HepG2 (cell line): ENCODE results near the gene TOP1. TPM values are rescaled to one million over a fixed set of nuclear protein-coding genes. Genes with fewer than 3 reads are reported as not detected.

Source experiments
- ATAC-seq: fragments of 200-7000 bp; cut with Tn5 transposase; 3 replicates; pipeline ENCODE4 v1.9.1; 2020; ENCODE audit warnings: mild to moderate bottlenecking, moderate library complexity
- BruUV-seq: library from RNA; stranded (reverse); fragments of 400-500 nt; replicated peaks from 2 replicates; lab custom pipeline; 2021; lab: Mats Ljungman, UMichigan
- CTCF ChIA-PET: fragments of 300-600 bp; formaldehyde crosslinking; extraction: SDS; loops from one replicate; lab custom pipeline; 2021; ENCODE audit warnings: low total read pairs, inconsistent platforms, low intra/inter-chr PET ratio; lab: Yijun Ruan, JAX
- POLR2A ChIA-PET: fragments of 350-600 bp; sonication (Branson Sonifier 250); formaldehyde crosslinking; loops from one replicate; lab custom pipeline; 2020; ENCODE audit warnings: antibody characterized with exemption, inconsistent platforms; lab: Yijun Ruan, JAX
- DNase-seq: peaks from one replicate; pipeline ENCODE4 v3.0.0-alpha.2; 2015; ENCODE audit warnings: low spot score
- FAIRE-seq: peaks from 3 replicates; lab custom pipeline; 2011; peaks lifted over from hg19 to GRCh38; lab: Jason Lieb, UNC
- H2AFZ ChIP-seq: one replicate; pipeline ENCODE4 v1.6.1; 2011; ENCODE audit warnings: low read length, inconsistent platforms
- H3K27ac ChIP-seq: fragments of 300-600 bp; 3 replicates; pipeline ENCODE4 v1.8.0; 2011; ENCODE audit warnings: mixed run types, mild to moderate bottlenecking, mixed read lengths, low read length, inconsistent platforms; ENCODE audit not compliant: insufficient read depth; ENCODE audit errors: extremely low read length
- H3K27me3 ChIP-seq, 2 experiments: fragments of 200-600 bp in 1 of 2; 2 replicates in 1 of 2; 3 replicates in 1 of 2; pipeline versions ENCODE4 v1.6.0 to v1.8.0; 2011; ENCODE audit warnings: low read length in 2 of 2, mild to moderate bottlenecking in 2 of 2, moderate library complexity in 2 of 2, inconsistent platforms in 1 of 2; ENCODE audit not compliant: insufficient read depth in 2 of 2, control insufficient read depth in 1 of 2
- H3K36me3 ChIP-seq, 2 experiments: fragments of 200-600 bp in 1 of 2; replicated peaks in 1 of 2; 2 replicates in 1 of 2; 3 replicates in 1 of 2; pipeline versions ENCODE4 v1.5.1 to v1.8.0; 2011; ENCODE audit warnings: low read length in 2 of 2, inconsistent platforms in 1 of 2; ENCODE audit not compliant: insufficient read depth in 2 of 2, control insufficient read depth in 1 of 2
- H3K4me1 ChIP-seq: 2 replicates; pipeline ENCODE4 v1.5.1; 2012; ENCODE audit warnings: low read length, inconsistent platforms; ENCODE audit not compliant: insufficient read depth
- H3K4me2 ChIP-seq: 2 replicates; pipeline ENCODE4 v1.6.0; 2011; ENCODE audit warnings: low read depth, low read length, inconsistent platforms
- H3K4me3 ChIP-seq, 3 experiments: fragments of 200-600 bp in 1 of 3; sonication (generic), shearing (Covaris generic) in 1 of 3; replicated peaks in 1 of 3; 2 replicates each; pipeline ENCODE4 v1.5.1; 2011 to 2016; ENCODE audit warnings: low read length in 3 of 3, inconsistent platforms in 2 of 3, low read depth in 2 of 3, mild to moderate bottlenecking in 2 of 3, control low read depth in 1 of 3, mixed read lengths in 1 of 3; ENCODE audit not compliant: insufficient read depth in 1 of 3
- H3K79me2 ChIP-seq: one replicate; pipeline ENCODE4 v1.6.1; 2011; ENCODE audit warnings: low read length, inconsistent platforms; ENCODE audit not compliant: insufficient read depth
- H3K9ac ChIP-seq: 2 replicates; pipeline ENCODE4 v1.6.0; 2011; ENCODE audit warnings: mild to moderate bottlenecking, low read depth, low read length, inconsistent platforms; ENCODE audit not compliant: insufficient read depth
- H3K9me3 ChIP-seq: 2 replicates; pipeline ENCODE4 v1.5.1; 2012; ENCODE audit warnings: mild to moderate bottlenecking, low read length
- H4K20me1 ChIP-seq: 2 replicates; pipeline ENCODE4 v1.6.0; 2011; ENCODE audit warnings: inconsistent platforms, mild to moderate bottlenecking, low read length, moderate library complexity; ENCODE audit not compliant: insufficient read depth
- DMAP1 ChIP-seq: IDR thresholded peaks from 2 replicates; pipeline ENCODE4 v1.6.1; 2016
- GATAD2A ChIP-seq: IDR thresholded peaks from 2 replicates; pipeline ENCODE4 v1.6.1; 2016
- MIXL1 ChIP-seq: IDR thresholded peaks from 2 replicates; pipeline ENCODE4 v1.6.1; 2016
- RBM22 ChIP-seq: fragments of 200-400 bp; formaldehyde crosslinking; optimal IDR thresholded peaks from 2 replicates; pipeline ENCODE3; 2017; ENCODE audit warnings: mild to moderate bottlenecking, low read length, moderate library complexity
- SP5 ChIP-seq: IDR thresholded peaks from 2 replicates; pipeline ENCODE4 v1.6.1; 2016; ENCODE audit warnings: low read depth, borderline replicate concordance
- TARDBP ChIP-seq: sonication (generic); formaldehyde crosslinking; IDR thresholded peaks from 2 replicates; pipeline ENCODE4 v1.8.0; 2022; ENCODE audit warnings: mild to moderate bottlenecking, missing genetic modification reagents
- U2AF1 ChIP-seq: fragments of 200-400 bp; formaldehyde crosslinking; optimal IDR thresholded peaks from 2 replicates; pipeline ENCODE3; 2017; ENCODE audit warnings: mild to moderate bottlenecking, low read depth, low read length
- XRCC5 ChIP-seq: fragments of 200-400 bp; formaldehyde crosslinking; optimal IDR thresholded peaks from 2 replicates; pipeline ENCODE3; 2017; ENCODE audit warnings: mild to moderate bottlenecking, low read length
- YY1 ChIP-seq: IDR thresholded peaks from 2 replicates; pipeline ENCODE4 v1.6.1; 2011; ENCODE audit warnings: low read length, low read depth, moderate library complexity, mild to moderate bottlenecking; ENCODE audit not compliant: insufficient read depth, insufficient replicate concordance
- ZNF724P ChIP-seq: sonication (generic); formaldehyde crosslinking; IDR thresholded peaks from 2 replicates; pipeline ENCODE4 v1.8.0; 2022; ENCODE audit warnings: missing genetic modification reagents, borderline replicate concordance
- ZNF749 ChIP-seq: sonication (generic); formaldehyde crosslinking; IDR thresholded peaks from 2 replicates; pipeline ENCODE4 v1.8.0; 2022; ENCODE audit warnings: mild to moderate bottlenecking, missing genetic modification reagents, moderate library complexity, borderline replicate concordance
- WGBS: methylation state at CpG from one replicate; pipeline ENCODE4 v1.1.6; 2017; ENCODE audit warnings: low lambda C conversion rate; 5-methylcytosine and 5-hydroxymethylcytosine counted together
- in situ Hi-C: cut with HindIII; loops from 2 replicates; pipeline ENCODE4 v1.10.0; 2017; ENCODE audit warnings: low pct_unique_long_range_greater_than_20kb; ENCODE audit not compliant: extremely low pct_ligation_motif_present
- intact Hi-C: fragments of 100-400 bp; cut with micrococcal nuclease; formaldehyde crosslinking; loops from one replicate; pipeline ENCODE4 v1.10.0; 2022; ENCODE audit not compliant: unreplicated experiment
- polyA plus RNA-seq, 8 experiments: library from polyadenylated mRNA; depleted of rRNA in 3 of 8; stranded (reverse) in 7 of 8; unstranded in 1 of 8; fragments of >200 nt; fragmentation: Illumina TruSeq in 4 of 8; extraction: Trizol in 4 of 8; gene quantifications; 2 replicates each; pipeline versions ENCODE4 v1.2.1 to v1.2.3, GENCODE V29; 2011 to 2016; ENCODE audit warnings: low read depth in 4 of 8, missing spikeins in 1 of 8, mixed read lengths in 1 of 8; ENCODE audit not compliant: insufficient read depth in 1 of 8
- total RNA-seq, 5 experiments: library from RNA; depleted of rRNA; stranded (reverse); fragments of >200 nt; fragmentation: Illumina TruSeq; extraction: Trizol; gene quantifications; 2 replicates each; pipeline ENCODE4 v1.2.3, GENCODE V29; 2016; ENCODE audit warnings: low read depth in 1 of 5
- TF ChIP-seq, protein P1 (sequence below), 2 experiments: sonication (generic) in 1 of 2; formaldehyde crosslinking in 1 of 2; IDR thresholded peaks; 2 replicates each; pipeline versions ENCODE4 v1.4.0 to v1.6.1; 2018 to 2020; ENCODE audit warnings: missing genetic modification reagents in 2 of 2, borderline replicate concordance in 1 of 2, low read depth in 1 of 2, mild to moderate bottlenecking in 1 of 2, missing biosample characterization in 1 of 2

The TOP1 gene
- total and polyA plus RNA-seq, 2 of the 13 experiments (the other 11 are each of a cell fraction or from before 2014, with no cell fraction given), result 10.2 to 19.4 TPM

DNA sequence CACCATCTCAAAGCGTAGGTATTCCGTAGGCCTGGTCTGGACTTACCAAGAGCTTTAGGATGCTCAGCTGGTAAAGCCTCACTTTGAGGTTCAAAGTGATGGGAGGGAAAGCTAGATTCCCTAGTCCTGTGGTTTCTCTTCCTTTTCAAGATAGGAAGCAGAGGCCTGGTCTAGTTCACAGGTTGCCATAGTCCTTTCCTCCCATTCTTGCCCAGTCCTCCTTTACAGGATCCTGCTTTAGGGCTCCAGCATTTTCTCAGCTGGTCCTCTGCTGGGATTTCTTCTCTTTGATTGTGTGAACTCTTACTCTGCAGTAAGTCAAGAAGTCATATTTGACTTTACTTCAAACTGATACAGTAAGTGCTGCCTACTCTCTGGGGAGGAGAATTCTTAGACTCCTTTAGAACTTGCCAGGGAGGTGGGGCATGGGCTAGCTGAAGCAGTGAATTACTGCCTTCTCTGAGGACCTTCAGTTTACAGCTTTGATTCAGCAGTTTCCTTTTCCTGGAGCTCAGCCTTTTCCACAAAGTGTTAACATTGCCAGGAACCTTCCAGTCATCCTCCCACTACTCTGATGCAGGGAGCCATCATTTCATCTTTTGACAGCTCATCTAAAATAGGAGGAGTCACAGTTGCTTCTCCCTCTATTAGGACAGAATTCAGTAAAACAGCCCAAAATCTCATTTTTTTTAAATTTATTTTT is 65.9 kb downstream of the TOP1 start:
- intact Hi-C loops (loop anchor here (1.0 kb wide), 2 partner anchors 104 to 126 kb away; no protein-coding TSS in a partner anchor), in situ Hi-C loops (loop anchor here (5.0 kb wide), 1 partner anchor 122 kb away; no protein-coding TSS in a partner anchor)
- Histone ChIP-seq H3K79me2 (no peaks in the 10 kb centered on the region), H3K4me2 (no peak overlapping the region), H3K27ac (no peak overlapping the region), H3K9me3 (no peaks in the 10 kb centered on the region), H4K20me1 (no peaks in the 10 kb centered on the region), H3K4me3 (no peak overlapping the region), H3K27me3 (no peaks in the 10 kb centered on the region), H3K36me3 (peaks cover 47 to 76% of the 10 kb centered on the region in 2 experiments), H3K4me1 (no peaks in the 10 kb centered on the region), H2AFZ (no peak overlapping the region), H3K9ac (no peak overlapping the region)
- CTCF ChIA-PET, result interaction anchor here (0.8 to 3.0 kb wide), 6 partner anchors 102 to 245 kb away, joined by 3 to 76 read pairs (median 8); no protein-coding TSS in a partner anchor
- FAIRE-seq (no peak), DNase-seq (no peak), ATAC-seq (no peak)
- WGBS, result 100% methylated on average over 2 of the region's 2 CpGs
- no TSS peak for BruUV-seq
- no peak for TF ChIP-seq TARDBP (CRISPR knock-in tag)
- no peak for TF ChIP-seq DMAP1
- TF ChIP-seq RBM22, result peak; percentile 83
- no peak for TF ChIP-seq ZNF724P (CRISPR knock-in tag)
- POLR2A ChIA-PET, result interaction anchor here (2.1 kb wide), 1 partner anchor 103 kb away, joined by 13 read pairs; no protein-coding TSS in a partner anchor

DNA sequence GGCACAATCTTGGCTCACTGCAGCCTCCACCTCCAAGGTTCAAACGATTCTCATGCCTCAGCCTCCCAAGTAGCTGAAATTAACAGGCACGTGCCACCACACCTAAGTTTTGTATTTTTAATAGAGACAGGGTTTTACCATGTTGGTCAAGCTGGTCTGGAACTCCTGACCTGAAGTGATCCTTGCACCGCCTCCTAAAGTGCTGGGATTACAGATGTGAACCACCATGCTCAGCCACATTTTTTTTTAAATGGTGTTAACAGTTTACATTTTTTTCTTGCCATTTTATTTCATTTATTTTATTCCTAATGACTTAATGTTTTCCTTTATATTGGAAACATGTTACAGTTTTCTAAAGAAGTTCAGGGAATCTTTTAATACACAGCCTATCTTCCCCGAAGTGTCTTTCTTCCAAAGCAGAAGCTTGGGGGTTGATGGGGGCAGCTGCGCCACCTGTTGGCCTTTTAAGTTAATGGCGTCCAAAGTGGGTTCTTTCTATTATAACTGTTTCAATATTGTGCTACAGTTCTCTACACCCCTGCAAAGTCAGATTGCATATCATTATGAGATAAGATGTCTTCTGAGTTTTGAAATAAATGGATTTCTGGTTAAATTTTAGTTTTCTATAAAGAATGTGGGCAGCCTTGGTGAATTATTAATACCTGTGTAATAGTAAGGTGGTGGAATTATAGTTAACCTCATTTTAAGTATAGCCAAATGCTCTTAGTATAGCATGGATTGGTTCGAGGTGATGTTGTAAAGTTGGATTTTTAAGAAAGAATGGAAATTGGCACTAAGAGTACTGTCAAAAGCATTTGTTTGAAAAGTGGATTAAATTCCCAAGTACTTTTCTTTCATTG is 66.7 kb downstream of the TOP1 start:
- peak; percentile 60 for DNase-seq
- no peaks in the 10 kb centered on the region for H3K27me3 ChIP-seq
- ChIA-PET POLR2A (interaction anchor here (2.1 kb wide), 1 partner anchor 104 kb away, joined by 13 read pairs; no protein-coding TSS in a partner anchor), CTCF (interaction anchor here (0.8 to 3.0 kb wide), 7 partner anchors 11 to 245 kb away, joined by 3 to 76 read pairs (median 8); no protein-coding TSS in a partner anchor)
- H3K4me2 ChIP-seq, result no peak overlapping the region
- no TSS peak for BruUV-seq
- H3K27ac ChIP-seq, result no peak overlapping the region
- H3K4me3 ChIP-seq, result no peak overlapping the region
- FAIRE-seq, result peak; percentile 67
- no peak overlapping the region for H2AFZ ChIP-seq
- 53% methylated on average over 7 of the region's 7 CpGs for WGBS
- H3K4me1 ChIP-seq, result no peaks in the 10 kb centered on the region
- intact Hi-C loops (loop anchor here (1.0 kb wide), 2 partner anchors 105 to 127 kb away; no protein-coding TSS in a partner anchor), in situ Hi-C loops (no loop called here)
- no peaks in the 10 kb centered on the region for H3K79me2 ChIP-seq
- peak; percentile 82 for ATAC-seq
- no peak overlapping the region for H3K9ac ChIP-seq
- peaks cover 51 to 83% of the 10 kb centered on the region in 2 experiments for H3K36me3 ChIP-seq
- H3K9me3 ChIP-seq, result no peaks in the 10 kb centered on the region
- H4K20me1 ChIP-seq, result no peaks in the 10 kb centered on the region
- TF ChIP-seq, protein P1, sequence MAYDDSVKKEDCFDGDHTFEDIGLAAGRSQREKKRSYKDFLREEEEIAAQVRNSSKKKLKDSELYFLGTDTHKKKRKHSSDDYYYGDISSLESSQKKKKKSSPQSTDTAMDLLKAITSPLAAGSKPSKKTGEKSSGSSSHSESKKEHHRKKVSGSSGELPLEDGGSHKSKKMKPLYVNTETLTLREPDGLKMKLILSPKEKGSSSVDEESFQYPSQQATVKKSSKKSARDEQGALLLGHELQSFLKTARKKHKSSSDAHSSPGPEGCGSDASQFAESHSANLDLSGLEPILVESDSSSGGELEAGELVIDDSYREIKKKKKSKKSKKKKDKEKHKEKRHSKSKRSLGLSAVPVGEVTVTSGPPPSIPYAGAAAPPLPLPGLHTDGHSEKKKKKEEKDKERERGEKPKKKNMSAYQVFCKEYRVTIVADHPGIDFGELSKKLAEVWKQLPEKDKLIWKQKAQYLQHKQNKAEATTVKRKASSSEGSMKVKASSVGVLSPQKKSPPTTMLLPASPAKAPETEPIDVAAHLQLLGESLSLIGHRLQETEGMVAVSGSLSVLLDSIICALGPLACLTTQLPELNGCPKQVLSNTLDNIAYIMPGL (CRISPR knock-in tag; IDR thresholded peaks at IDR 0.05; ENCODE audit: borderline replicate concordance in 1 of 2, low read depth in 1 of 2), result peak; percentile 28 to 37; a peak in 2 of 4 replicates
- TF ChIP-seq U2AF1, result no peak
- TF ChIP-seq ZNF749 (CRISPR knock-in tag), result 0 out of 2 replicates have a peak, but pooled peaks have one; percentile 31
- peak; percentile 38; the same call in 1 of the 2 replicates for TF ChIP-seq MIXL1 (CRISPR knock-in tag)
- peak; percentile 84 for TF ChIP-seq XRCC5
- TF ChIP-seq GATAD2A (CRISPR knock-in tag), result peak; percentile 45; the same call in 1 of the 2 replicates
- no peak for TF ChIP-seq SP5 (CRISPR knock-in tag)
- TF ChIP-seq YY1, result peak; percentile 50
